Stimulated activated CD8-positive, alpha-beta memory T cell treated with anti-CD3 and anti-CD28 coated beads, Interleukin-7, amount 100 ng/mL, for 1 hour (primary cell): ENCODE measurements around the gene ADCY2.

Experiments
- DNase-seq, 2 donors: peaks; one replicate each; pipeline ENCODE4 v3.0.0-alpha.2; 2020; ENCODE audit warnings: low read depth in 2 of 2

ADCY2 gene

DNA sequence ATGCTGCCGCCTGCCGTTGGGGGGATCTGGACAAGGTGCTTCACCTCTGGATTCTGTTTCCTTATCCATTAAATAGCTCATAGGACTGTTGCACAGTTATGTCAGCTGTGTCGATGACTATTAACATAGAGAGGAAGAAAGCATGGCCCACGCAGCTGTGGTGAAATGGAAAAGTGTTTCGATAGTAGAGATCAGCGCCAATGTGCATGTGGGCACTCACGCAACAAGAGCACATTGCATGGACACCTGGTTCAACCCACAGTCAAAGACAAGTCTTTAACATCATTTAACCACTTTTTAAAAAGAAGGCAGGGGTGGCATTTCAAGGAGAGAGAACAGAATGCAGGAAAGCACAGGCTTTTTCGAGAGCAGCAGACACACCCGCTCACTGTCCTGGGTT, 107.6 kb downstream of the ADCY2 start:
- no peak for DNase-seq

DNA sequence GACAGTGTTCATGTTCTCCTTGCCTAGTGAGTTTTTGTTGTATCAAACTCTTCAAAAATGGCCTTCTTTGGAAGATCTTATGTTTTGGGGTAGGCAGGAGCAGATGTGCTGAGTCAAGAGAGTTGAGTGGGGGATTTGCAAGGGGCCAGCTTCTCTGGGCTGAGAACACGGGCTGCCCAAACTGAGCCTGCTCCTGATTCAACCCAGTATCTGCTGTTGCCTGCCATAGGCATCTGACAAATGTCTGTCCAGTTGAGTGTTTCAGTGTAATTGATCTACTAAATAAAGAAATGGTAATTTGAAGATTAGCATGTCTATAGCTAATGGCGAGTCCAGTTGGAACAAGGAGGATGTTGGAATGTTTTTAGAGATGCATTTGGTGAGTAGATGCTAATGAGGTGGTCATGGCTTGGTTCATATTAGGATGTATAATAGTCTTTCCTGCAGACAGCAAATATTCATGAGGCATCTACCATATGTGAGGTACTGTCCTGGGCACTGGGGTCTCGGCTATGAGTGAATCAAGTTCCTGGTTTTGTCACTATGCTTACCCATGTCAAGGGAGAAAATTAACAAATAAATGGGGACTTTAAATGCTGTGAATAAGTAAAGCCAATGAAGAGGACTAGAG, 119.5 kb downstream of the ADCY2 start:
- no peak for DNase-seq

DNA sequence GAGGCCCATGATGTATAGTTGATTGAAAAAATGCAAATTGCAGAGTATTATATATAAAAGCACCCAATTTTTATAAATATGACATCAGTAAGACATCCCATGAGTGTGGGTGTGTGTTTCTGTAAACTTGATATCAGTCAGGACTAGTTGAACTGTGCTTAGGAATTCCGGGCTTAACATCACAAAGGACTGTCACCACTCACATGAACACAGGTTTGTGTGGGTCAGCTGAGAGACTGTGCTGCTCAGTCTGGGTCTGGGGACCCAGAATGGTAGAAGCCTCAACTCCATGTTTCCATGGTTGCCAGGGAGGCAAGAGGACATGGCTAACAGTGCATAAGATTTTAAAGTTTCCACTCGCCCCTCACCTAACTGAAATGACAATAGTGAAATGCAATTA, 120.3 kb downstream of the ADCY2 start:
- DNase-seq: no peak

DNA sequence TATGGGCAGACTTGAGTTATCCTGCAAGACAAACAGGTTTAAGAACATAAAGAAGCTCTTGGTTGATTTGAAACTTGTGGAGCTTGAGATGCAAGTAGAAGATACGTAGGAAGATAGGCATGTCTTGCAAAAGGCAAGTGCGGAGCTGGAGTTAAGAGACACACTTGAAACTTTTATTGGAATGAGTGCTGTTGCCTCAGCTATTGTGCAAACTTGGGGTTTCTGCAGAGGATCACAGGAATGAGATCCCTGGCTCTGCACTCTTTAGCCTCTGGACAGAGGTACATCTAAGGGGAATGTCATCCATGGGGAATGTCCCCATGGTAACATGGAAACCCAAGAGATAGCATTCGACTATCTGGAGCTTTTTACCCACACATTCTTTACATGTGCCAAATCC, 121.1 kb downstream of the ADCY2 start:
- no peak for DNase-seq

DNA sequence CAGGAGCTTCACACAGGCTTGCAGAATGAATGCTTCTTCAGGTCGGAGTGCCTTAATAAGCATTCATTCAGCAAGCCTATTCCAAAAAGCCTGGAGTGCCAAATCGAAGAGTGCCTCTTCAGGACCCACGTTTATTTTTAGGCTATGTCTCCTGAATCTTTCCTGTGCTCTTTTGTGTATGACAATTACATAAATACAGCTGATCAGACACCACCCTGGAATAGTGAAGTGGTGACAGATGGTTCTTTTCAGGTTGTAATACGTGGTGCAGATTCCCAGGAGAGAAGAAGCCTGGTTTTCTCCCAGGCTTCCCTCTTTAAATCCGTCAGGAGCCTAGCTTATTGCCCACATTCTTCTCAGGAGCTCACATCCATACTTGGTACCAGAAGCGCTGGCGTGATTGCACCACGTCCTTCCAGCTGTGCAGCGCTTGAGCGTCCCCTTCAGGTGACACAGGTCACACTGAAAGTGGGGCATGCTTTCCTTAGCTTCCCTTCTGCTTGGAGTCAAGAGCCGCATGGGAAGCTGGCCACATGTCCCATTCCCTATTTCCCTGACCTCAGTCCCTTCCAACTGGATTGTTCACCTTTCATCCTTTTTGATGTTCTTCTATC, 123.1 kb downstream of the ADCY2 start:
- DNase-seq: no peak

DNA sequence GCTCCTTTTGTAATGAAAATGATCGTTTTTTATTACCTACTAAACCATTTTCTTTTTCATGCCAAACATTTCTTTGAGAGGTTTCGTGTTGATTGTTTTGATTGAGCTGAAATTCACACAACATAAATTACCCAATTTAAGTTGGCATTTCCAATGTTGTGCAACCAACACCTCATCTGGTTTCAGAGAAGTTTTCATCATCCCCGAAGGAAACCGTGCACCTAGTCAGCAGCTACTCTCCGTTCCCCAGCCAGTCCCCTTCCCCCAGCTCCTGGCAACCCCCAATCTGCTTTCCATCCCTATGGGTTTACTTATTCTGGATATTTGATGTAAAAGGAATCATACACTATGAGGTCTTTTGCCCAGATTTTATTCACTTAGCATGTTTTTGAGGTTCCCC, 123.6 kb downstream of the ADCY2 start:
- no peak for DNase-seq

DNA sequence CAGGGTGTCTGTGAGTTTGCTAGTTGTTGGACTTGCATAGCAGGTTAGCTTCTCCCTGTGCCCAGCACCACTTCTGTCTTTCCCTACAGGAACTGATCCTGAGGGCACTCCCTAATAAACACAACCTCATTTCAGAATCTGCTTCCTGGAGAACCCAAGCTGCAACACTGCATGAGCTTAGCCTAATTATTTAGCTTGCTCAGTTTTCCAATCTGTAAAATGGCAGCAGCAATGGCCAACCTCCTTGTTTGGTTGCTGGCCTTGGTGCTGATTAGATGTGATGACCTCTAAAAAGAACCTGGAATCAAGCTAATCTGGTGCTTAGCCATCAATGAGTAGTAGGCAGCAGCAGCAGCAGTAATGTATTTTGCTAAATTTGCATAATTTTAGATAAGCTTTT, 133.9 kb downstream of the ADCY2 start:
- DNase-seq: no peak

DNA sequence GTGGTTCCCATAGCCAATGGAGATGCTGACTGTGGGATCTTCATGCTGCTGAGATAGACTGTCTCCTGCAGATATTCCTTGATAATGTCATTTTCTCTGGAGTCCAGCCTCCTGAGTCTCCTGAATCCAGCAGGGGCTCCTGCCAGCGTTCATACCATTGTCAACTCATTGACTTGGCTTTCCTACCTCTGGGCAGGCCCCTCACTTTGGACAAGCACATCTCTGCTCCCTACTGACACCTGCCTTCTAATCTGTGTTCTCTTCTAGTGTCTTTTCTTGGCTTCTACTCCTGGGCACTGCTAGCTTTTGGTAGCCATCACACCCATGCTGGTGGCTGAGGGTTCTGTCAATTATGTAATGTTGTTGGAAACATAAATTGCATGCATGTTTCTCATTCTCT, 138.0 kb downstream of the ADCY2 start:
- DNase-seq: no peak

DNA sequence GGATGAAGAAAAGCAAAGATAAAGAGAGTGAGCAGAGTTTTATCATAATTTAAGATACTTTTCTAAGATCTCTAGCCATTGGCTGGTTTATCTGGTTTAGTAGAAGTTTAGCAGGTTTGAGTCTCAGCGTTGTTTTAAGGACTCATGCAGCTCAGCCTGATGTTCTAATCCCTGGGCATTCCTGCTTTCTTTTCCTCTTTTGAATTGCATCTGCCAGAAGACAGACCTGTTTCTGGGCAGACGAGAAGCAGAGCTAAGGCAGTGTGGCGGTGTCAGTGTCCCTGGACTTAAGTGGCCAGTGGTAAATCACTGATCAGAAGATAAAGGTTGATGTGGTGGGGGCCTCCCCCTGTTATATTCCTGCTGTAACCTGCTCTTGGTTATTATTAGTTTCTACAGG, 138.6 kb downstream of the ADCY2 start:
- DNase-seq: no peak

DNA sequence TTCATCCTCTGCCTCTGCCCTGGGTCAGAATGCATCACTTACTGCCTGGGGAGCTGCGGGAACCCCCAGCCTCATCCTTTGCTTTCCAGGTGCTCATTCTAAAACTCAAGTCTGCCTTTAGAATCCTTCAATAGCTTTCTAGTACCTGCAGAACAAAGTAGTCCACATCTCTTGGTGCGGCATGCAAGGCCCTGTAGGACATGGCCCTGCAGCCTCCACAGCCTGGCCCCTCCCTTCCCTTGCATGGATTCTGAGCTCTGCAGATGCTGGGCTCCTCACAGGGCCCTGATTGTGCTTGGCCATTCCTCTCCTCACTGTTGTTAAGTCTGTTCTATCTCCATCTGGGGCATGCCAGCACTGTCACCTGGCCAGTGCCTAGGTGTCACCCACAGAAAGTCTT, 141.6 kb downstream of the ADCY2 start:
- no peak for DNase-seq

DNA sequence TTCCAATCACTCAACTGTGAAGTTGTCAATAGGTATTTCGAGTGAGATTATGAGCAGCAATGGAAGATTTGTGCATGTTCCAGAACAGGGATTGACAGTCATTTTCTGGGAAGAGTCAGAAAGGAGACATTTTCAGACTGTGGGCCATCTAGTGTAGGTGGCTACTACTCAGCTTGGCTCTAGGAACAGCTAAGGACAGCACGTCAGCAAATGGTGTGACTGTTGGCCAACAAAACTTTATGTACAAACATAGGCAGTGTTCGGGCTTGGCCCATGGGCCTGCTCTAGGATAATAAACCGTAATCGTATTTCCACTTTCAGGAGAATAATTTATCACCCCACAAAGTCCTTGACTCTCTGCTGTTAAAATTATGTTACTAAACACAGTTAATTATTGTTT, 143.6 kb downstream of the ADCY2 start:
- no peak for DNase-seq

DNA sequence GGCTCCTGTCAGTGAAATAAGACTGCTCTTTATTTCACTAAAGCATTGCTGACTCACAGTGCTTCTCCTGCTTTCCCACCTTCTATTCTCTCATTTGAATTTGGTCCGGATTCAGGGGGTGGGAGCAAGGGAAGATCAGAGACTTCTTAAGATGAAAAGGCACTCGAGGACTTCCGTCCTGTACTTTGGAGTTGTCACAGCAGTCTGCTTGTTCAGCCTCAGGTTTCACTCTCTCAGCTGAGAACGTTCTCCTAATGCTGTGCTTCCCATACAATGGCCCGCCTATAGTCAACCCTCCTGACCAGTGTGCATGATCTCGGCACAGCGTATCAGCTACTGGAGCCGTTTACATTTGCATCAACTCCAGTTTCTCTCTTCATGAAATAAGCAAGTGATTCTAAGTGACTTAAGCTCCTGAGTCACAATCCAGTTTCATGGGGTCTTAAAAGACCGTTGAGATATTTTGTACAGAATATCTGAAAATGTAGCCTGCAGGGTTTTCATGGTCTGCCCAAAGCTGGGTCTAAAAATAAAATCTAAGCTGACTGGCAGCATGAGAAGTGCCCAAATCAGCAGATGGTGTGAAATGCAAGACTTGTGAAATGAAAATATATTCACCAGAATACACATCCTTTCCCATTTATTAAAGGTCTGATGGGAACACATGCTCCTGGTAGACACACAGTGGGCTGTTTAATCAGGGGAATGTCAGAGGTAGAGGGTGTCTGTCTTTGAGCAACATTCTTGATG, 145.0 kb downstream of the ADCY2 start:
- DNase-seq: no peak

DNA sequence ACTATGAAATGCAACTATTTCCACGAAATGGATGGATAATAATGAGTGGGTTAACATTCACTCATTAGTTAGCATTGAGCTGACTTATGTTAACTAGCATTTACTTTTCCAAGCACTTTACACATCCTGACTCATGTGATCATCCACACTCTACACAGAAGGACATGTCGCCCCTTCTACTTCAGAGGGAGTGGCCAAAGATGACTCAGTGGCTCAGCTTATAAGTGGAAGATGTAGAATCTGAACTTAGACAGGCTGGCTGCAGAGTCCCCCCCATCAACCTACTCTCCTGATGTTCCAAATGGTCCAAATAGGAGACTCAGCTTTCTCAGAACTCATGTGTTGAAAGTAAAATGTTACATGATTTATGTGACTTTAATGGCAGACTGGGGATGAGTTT, 146.0 kb downstream of the ADCY2 start:
- DNase-seq: no peak

DNA sequence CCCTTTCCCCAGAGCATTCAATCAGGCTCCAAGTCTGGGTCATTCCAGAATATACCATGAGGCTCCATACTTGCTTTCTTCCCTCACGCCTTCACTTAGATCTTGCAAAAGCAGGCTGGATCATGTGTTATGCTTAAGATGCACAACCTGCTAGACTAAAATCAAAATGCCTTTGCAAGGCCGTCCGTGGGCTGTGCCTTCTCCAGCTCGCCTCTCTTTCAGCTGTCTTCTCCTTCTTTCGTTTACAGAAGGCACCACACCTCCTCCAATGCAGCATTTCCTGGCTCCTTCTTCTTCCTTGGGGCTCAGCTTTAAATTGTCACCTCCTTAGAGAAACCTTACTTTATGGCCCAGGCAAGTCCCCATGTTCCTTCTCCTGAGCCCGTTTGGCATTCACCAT, 150.6 kb downstream of the ADCY2 start:
- no peak for DNase-seq

DNA sequence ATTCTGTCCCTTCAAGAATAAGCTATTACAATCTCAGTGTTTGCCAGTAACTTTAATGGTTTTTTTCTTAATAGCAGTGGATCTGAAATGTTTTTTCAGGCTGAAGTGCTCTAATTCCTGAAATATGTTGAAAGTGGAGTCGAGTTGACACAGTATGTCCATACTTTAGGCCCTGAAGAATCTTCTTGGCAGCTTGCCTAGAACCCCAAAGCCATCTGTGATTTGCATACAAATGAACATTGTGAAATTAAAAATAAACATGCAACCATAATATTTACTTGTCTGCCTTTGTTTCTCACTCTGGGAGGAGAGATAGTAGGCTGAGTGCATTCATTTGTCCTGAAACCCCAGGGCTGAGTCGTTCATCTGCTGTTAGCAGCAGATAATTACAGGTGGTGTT, 152.7 kb downstream of the ADCY2 start:
- DNase-seq: no peak

DNA sequence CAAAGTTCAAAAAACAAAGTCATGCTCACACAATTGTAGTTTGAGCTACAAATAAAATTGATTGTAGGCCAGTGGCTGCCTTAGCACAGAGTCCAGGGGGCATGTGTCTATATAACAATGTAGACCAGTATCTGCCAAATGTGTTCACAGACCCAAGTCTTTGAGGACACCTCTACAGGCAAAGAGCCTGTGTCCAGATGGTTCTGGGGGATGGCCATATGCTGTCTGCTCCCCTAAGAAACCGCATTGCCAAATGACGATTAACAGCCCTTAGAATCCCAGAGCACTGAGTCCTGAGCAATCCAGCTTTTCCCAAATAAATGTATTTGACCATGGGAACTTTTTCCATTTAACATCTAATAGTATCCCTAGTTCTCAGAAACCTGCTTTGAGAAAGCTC, 169.6 kb downstream of the ADCY2 start:
- DNase-seq: no peak

DNA sequence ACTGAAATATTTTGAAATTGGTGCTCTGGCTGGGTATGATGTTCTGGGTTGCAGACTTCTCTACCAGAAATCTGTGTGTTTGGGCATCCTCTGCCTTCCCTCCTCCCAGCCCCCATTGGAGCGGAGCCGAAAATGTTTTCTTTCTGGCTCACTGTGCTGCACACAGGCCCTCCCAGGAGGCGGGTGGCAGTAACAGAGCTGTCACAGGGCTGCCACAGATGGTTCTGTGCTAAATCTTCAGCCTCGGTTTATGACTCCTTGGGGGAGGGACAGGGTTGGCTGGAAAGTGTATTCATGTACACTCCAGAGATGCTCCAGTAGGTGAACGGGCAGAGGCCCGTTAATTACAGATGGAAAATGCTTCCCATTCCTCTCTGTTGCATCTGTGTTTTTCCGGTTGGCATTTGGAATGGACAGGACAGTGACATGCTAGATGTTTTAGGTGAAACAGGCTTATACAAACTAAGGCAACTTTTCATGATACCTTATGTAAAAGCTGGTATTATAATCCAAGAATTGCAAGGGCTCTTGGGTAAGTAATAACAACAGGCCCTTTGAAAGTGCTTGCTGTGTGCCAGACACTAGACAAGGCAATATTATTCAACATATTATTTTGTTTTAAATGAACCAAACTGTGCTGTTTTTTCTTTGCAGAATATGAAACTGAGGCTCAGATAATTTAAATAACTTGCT, 180.2 kb downstream of the ADCY2 start:
- no peak for DNase-seq

DNA sequence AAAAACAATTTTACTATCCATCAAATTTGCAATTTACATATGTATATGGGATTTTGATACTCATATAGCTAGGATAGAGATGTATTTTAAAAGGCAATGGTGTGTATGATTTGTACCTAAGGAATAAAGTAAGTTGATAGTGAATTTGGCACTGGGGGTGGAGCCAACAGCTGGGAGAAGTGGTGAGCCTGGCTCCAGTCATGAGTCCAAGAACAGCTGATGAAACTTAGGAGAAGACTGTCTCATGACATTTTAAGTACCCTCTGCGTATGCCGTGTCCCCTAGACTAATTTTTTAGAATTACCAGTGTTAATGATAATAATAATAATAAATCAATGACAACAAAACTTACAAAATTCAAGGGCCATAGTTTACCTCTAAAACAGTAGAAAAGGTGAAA, 181.4 kb downstream of the ADCY2 start:
- DNase-seq: no peak

DNA sequence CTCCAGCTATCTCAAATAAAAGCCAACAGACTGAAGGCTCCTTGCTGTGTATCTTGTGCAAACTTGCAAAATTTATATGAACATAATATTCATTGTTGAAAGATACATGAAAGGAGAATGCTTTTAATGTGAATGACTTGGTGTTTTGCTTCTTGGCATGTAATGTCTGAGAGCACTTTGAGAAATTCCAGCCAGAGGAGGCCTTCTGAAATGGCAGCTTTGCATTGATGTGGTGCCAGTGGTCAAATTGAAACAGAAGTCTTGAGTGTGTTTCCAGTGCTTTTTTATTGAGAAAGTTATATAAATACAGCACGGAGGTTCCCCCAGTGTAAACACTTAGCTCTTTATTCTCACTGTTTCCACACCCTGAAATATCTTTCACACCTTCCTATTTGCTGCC, 182.1 kb downstream of the ADCY2 start:
- no peak for DNase-seq

DNA sequence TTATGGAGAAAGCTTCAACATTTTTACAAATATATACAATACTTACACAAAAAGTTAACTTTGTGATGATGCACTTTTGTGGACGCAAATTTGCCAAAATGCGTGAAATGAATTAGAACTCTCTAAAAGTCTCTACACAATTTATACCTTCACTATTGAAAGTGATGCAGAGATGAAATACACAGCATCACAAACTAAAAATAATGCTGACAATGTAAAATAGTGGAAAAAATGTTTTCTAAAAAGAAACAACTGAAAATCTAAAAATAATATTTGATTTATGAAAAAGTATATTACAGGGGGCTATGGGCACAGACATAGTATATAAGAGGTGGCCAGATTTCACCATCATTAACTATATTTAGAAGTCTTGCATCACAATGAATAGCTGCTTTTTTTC, 188.8 kb downstream of the ADCY2 start:
- no peak for DNase-seq

DNA sequence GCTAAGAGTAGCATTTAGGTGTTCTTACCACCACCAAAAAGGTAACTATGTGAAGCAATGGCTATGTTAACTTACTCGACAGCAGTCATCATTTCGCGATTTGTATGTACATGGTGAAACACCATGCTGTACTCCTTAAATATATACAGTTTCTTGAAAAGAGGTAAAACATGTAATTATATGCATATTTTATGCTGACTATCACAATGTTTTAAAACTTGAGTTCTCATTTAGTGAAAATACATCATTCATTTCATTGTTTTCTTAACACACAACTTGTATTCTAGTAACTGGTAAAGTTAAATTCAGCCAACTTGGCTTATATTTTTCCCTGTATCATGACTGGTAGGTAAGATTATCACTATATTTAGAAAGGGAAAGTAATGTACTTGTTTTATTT, 189.9 kb downstream of the ADCY2 start:
- no peak for DNase-seq

DNA sequence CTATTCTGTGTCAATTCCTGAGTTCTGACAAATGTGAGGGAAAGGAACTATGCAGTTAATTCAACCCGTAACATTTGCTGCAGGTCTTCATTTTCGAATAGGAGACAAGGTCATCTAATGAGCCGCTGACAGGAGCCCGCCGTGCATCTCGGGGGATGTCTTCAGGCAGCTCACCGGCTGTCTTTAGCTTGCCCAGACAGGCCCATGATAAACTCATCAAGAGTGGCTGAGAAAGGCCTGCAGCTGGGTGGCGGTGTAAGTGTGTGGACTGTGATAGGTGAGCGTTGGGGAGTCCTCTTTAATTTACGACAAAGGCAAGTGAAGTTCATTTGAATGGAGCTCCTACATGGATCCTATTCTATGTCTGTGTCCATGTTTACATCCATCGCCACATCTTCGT, 190.5 kb downstream of the ADCY2 start:
- no peak for DNase-seq

DNA sequence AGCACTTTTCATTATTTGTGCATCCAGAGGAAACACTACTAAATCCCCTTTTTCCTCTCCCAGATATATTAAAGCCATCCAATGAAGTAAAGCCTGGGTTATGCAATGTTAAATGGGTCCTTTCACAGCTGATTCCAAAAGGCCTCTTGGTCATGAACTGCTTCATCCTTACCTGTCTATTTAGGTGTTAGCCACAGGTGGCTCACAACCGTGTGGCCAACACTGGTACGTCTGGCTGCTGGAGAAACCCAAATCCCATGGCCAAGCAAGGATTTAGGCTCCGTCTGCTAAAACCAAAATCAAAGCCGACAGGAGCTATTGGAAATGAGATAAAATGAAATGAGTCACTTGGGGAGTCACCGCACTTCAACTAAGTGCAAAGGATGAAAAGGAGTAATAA, 193.9 kb downstream of the ADCY2 start:
- DNase-seq: no peak
